HEK293 (cell line): ENCODE measurements around the gene CEBPZ.
"Not testable (repeated sequence)": the region's sequence is repeated elsewhere in the genome, so short reads cannot be mapped to it uniquely, and the experiment has no call there.

Source experiments
- CTCF ChIA-PET: fragments of 350-600 bp; formaldehyde crosslinking; extraction: SDS; loops from one replicate; lab custom pipeline; 2021; ENCODE audit warnings: antibody characterized with exemption; lab: Yijun Ruan, JAX
- POLR2A ChIA-PET: fragments of 300-600 bp; formaldehyde crosslinking; extraction: SDS; loops from one replicate; lab custom pipeline; 2020; ENCODE audit warnings: antibody characterized with exemption, inconsistent platforms; lab: Yijun Ruan, JAX
- H3K27ac ChIP-seq: fragments of 200-500 bp; sonication (Bioruptor generic); 2 replicates; pipeline ENCODE4 v1.5.1; 2014; ENCODE audit warnings: low read depth, low read length, control low read depth, inconsistent platforms; ENCODE audit errors: extremely low read depth
- H3K36me3 ChIP-seq, 2 experiments: fragments of 200-500 bp in 1 of 2; sonication (Bioruptor generic) in 1 of 2; 1 replicate in 1 of 2; 2 replicates in 1 of 2; pipeline ENCODE4 v1.5.1; 2014 to 2017; ENCODE audit warnings: inconsistent platforms in 2 of 2, low read length in 2 of 2; ENCODE audit not compliant: control insufficient read depth in 2 of 2, insufficient read depth in 1 of 2
- H3K4me1 ChIP-seq: fragments of 200-500 bp; sonication (Bioruptor generic); 2 replicates; pipeline ENCODE4 v1.5.1; 2014; ENCODE audit warnings: mild to moderate bottlenecking, low read length, inconsistent platforms; ENCODE audit not compliant: control insufficient read depth, insufficient read depth
- H3K4me3 ChIP-seq: 2 replicates; pipeline ENCODE4 v1.5.1; 2011; ENCODE audit warnings: low read depth, mild to moderate bottlenecking, control low read depth, low read length, moderate library complexity
- H3K9me3 ChIP-seq: fragments of 200-500 bp; sonication (Bioruptor generic); 2 replicates; pipeline ENCODE4 v1.5.1; 2014; ENCODE audit warnings: low read depth, low read length, inconsistent platforms; ENCODE audit not compliant: control insufficient read depth, insufficient read depth
- KLF1 ChIP-seq: fragments of 450-650 bp; formaldehyde crosslinking; IDR thresholded peaks from 2 replicates; pipeline ENCODE4 v1.5.1; 2016; ENCODE audit warnings: missing biosample characterization, missing genetic modification characterization
- KLF7 ChIP-seq: fragments of 450-650 bp; formaldehyde crosslinking; IDR thresholded peaks from 2 replicates; pipeline ENCODE4 v1.5.1; 2016; ENCODE audit warnings: missing biosample characterization, missing genetic modification characterization, borderline replicate concordance
- SCRT1 ChIP-seq: fragments of 450-650 bp; formaldehyde crosslinking; IDR thresholded peaks from 2 replicates; pipeline ENCODE4 v1.5.1; 2016; ENCODE audit warnings: missing biosample characterization, missing genetic modification characterization, borderline replicate concordance
- SCRT2 ChIP-seq: fragments of 450-650 bp; formaldehyde crosslinking; IDR thresholded peaks from 2 replicates; pipeline ENCODE4 v1.5.1; 2016; ENCODE audit warnings: missing biosample characterization, missing genetic modification characterization
- YY1 ChIP-seq: fragments of 450-650 bp; formaldehyde crosslinking; IDR thresholded peaks from 2 replicates; pipeline ENCODE4 v1.5.1; 2018; ENCODE audit warnings: missing biosample characterization, missing genetic modification characterization
- ZBTB21 ChIP-seq: fragments of 450-650 bp; formaldehyde crosslinking; IDR thresholded peaks from 2 replicates; pipeline ENCODE4 v1.5.1; 2017; ENCODE audit warnings: missing biosample characterization, missing genetic modification characterization
- ZFHX2 ChIP-seq: fragments of 450-650 bp; formaldehyde crosslinking; conservative IDR thresholded peaks from 2 replicates; pipeline ENCODE4 v1.5.1; 2016; ENCODE audit warnings: missing biosample characterization, missing genetic modification characterization
- ZFP37 ChIP-seq: fragments of 450-650 bp; formaldehyde crosslinking; IDR thresholded peaks from 2 replicates; pipeline ENCODE4 v1.5.1; 2016; ENCODE audit warnings: missing biosample characterization, missing genetic modification characterization
- ZNF174 ChIP-seq: fragments of 450-650 bp; formaldehyde crosslinking; IDR thresholded peaks from 2 replicates; pipeline ENCODE4 v1.5.0; 2017; ENCODE audit warnings: missing biosample characterization, mild to moderate bottlenecking, missing genetic modification characterization
- ZNF302 ChIP-seq: fragments of 450-650 bp; formaldehyde crosslinking; IDR thresholded peaks from 2 replicates; pipeline ENCODE4 v1.5.1; 2016; ENCODE audit warnings: missing biosample characterization, missing genetic modification characterization, low read depth
- ZNF404 ChIP-seq: fragments of 450-650 bp; formaldehyde crosslinking; IDR thresholded peaks from 2 replicates; pipeline ENCODE4 v1.5.1; 2017; ENCODE audit warnings: missing biosample characterization, missing genetic modification characterization
- ZNF433 ChIP-seq: fragments of 450-650 bp; formaldehyde crosslinking; IDR thresholded peaks from 2 replicates; pipeline ENCODE4 v1.5.1; 2016; ENCODE audit warnings: missing biosample characterization, missing genetic modification characterization, low read depth
- ZNF585B ChIP-seq: fragments of 450-650 bp; formaldehyde crosslinking; IDR thresholded peaks from 2 replicates; pipeline ENCODE4 v1.5.1; 2016; ENCODE audit warnings: missing biosample characterization, missing genetic modification characterization
- ZNF654 ChIP-seq: fragments of 450-650 bp; formaldehyde crosslinking; IDR thresholded peaks from 2 replicates; pipeline ENCODE4 v1.5.1; 2016; ENCODE audit warnings: low read depth, missing biosample characterization, missing genetic modification characterization
- ZNF843 ChIP-seq: fragments of 450-650 bp; formaldehyde crosslinking; IDR thresholded peaks from 2 replicates; pipeline ENCODE4 v1.5.1; 2016; ENCODE audit warnings: missing biosample characterization, missing genetic modification characterization
- ZSCAN23 ChIP-seq: fragments of 450-650 bp; formaldehyde crosslinking; IDR thresholded peaks from 2 replicates; pipeline ENCODE4 v1.5.1; 2016; ENCODE audit warnings: missing biosample characterization, missing genetic modification characterization
- TF ChIP-seq, protein P1 (sequence below): fragments of 450-650 bp; formaldehyde crosslinking; IDR thresholded peaks from 2 replicates; pipeline ENCODE4 v1.5.1; 2016; ENCODE audit warnings: missing biosample characterization, missing genetic modification characterization
- TF ChIP-seq, protein P2 (sequence below): fragments of 450-650 bp; formaldehyde crosslinking; IDR thresholded peaks from 2 replicates; pipeline ENCODE4 v1.5.1; 2016; ENCODE audit warnings: missing biosample characterization, missing genetic modification characterization, low read depth

Gene CEBPZ

GRCh38 chr2:37228788-37229187 is 2.6 kb downstream of the CEBPZ start:
- no peak overlapping the region for H3K27ac ChIP-seq
- peaks cover 5% of the 10 kb centered on the region; the same call in 1 of the 2 replicates for H3K4me1 ChIP-seq
- CTCF ChIA-PET: no interaction called here
- no peak overlapping the region for H3K4me3 ChIP-seq
- H3K9me3 ChIP-seq: no peaks in the 10 kb centered on the region
- H3K36me3 ChIP-seq: peaks cover 24 to 40% of the 10 kb centered on the region in 2 experiments; a peak in 2 of 3 replicates
- no peak for TF ChIP-seq ZNF433 (tag by site-specific recombination)
- no peak for TF ChIP-seq ZFHX2 (tag by site-specific recombination)
- no peak for TF ChIP-seq ZNF404 (tag by site-specific recombination)
- POLR2A ChIA-PET: no interaction called here

DNA sequence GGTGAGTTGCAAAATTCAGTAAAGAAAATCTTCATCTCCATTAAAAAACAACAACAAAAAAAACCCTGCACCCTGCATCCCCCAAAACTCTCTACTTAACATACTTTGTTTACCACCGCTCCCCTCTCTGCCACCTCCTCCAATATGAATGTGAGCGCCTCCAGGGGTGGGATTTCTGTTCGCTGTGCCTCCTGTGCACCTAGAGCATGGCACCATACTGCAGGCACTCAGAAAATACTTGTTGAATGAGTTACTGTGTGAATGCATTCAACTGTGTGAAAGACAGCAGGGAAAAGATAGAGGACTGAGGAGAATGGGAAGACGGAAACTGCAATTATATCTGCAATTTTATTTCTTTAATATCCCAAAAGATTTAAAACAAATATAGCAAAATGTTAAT is 4.5 kb downstream of the CEBPZ start:
- CTCF ChIA-PET: interaction anchor here (0.6 kb wide), 1 partner anchor 64 kb away, joined by 3 read pairs; no protein-coding TSS in a partner anchor
- H3K4me1 ChIP-seq: peaks cover 2% of the 10 kb centered on the region; the same call in 1 of the 2 replicates
- H3K36me3 ChIP-seq: peaks cover 38 to 58% of the 10 kb centered on the region in 2 experiments
- no peak overlapping the region for H3K4me3 ChIP-seq
- H3K9me3 ChIP-seq: no peaks in the 10 kb centered on the region
- H3K27ac ChIP-seq: no peak overlapping the region
- TF ChIP-seq SCRT2 (tag by site-specific recombination): peak; percentile 84
- TF ChIP-seq KLF1 (tag by site-specific recombination): no peak
- peak; percentile 85 for TF ChIP-seq SCRT1
- POLR2A ChIA-PET: no interaction called here

- H3K4me3 ChIP-seq, H3K4me1 ChIP-seq, CTCF ChIA-PET, H3K27ac ChIP-seq, POLR2A ChIA-PET, H3K9me3 ChIP-seq: not testable (repeated sequence)
- H3K36me3 ChIP-seq: peaks cover 54 to 75% of the 10 kb centered on the region in 2 experiments
Measured at GRCh38 chr2:37225129-37225528, 6.3 kb downstream of the CEBPZ start.

DNA sequence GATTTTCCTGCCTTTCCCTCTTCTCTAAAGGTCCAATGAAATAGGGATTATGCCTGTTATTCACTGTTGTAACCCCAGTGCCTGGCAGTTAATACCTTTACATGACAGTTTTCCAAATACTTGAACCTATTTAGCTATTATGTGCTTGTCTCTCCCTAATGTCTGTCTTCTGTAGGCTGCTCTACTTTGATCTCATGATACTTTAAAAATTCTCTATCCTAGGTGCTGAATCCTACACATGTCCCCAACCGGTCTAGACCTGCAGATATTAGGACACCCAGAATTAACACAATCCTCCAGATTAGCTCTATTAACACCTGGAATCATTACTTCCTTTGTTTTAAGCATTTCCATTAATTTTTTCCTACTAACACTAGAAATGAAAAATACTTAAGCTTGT is 7.3 kb downstream of the CEBPZ start:
- TF ChIP-seq ZNF843 (tag by site-specific recombination): no peak
- TF ChIP-seq, protein P1, sequence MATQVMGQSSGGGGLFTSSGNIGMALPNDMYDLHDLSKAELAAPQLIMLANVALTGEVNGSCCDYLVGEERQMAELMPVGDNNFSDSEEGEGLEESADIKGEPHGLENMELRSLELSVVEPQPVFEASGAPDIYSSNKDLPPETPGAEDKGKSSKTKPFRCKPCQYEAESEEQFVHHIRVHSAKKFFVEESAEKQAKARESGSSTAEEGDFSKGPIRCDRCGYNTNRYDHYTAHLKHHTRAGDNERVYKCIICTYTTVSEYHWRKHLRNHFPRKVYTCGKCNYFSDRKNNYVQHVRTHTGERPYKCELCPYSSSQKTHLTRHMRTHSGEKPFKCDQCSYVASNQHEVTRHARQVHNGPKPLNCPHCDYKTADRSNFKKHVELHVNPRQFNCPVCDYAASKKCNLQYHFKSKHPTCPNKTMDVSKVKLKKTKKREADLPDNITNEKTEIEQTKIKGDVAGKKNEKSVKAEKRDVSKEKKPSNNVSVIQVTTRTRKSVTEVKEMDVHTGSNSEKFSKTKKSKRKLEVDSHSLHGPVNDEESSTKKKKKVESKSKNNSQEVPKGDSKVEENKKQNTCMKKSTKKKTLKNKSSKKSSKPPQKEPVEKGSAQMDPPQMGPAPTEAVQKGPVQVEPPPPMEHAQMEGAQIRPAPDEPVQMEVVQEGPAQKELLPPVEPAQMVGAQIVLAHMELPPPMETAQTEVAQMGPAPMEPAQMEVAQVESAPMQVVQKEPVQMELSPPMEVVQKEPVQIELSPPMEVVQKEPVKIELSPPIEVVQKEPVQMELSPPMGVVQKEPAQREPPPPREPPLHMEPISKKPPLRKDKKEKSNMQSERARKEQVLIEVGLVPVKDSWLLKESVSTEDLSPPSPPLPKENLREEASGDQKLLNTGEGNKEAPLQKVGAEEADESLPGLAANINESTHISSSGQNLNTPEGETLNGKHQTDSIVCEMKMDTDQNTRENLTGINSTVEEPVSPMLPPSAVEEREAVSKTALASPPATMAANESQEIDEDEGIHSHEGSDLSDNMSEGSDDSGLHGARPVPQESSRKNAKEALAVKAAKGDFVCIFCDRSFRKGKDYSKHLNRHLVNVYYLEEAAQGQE (tag by site-specific recombination): peak; percentile 86
- Histone ChIP-seq H3K36me3 (peaks cover 63 to 79% of the 10 kb centered on the region in 2 experiments), H3K9me3 (no peaks in the 10 kb centered on the region), H3K27ac (no peak overlapping the region), H3K4me3 (no peak overlapping the region), H3K4me1 (no peaks in the 10 kb centered on the region; the same call in 1 of the 2 replicates)
- ChIA-PET CTCF (interaction anchor here (0.6 to 1.6 kb wide), 2 partner anchors 667 to 1801 kb away, joined by 3 to 4 read pairs; no protein-coding TSS in a partner anchor), POLR2A (no interaction called here)

- H3K27ac ChIP-seq: no peak overlapping the region
- H3K4me1 ChIP-seq: no peaks in the 10 kb centered on the region; the same call in 1 of the 2 replicates
- POLR2A ChIA-PET: interaction anchor here (1.4 kb wide), 2 partner anchors 9 to 12 kb away, joined by 4 to 5 read pairs; partner anchors contain the start of genes CEBPZ and NDUFAF7
- CTCF ChIA-PET: interaction anchor here (0.6 to 1.6 kb wide), 4 partner anchors 11 to 668 kb away, joined by 3 to 4 read pairs (median 3); no protein-coding TSS in a partner anchor
- no peaks in the 10 kb centered on the region for H3K9me3 ChIP-seq
- no peak overlapping the region for H3K4me3 ChIP-seq
- H3K36me3 ChIP-seq: peaks cover 65 to 81% of the 10 kb centered on the region in 2 experiments
- TF ChIP-seq ZNF654 (tag by site-specific recombination) (no peak), ZNF174 (tag by site-specific recombination) (no peak), ZNF302 (no peak), ZNF585B (tag by site-specific recombination) (no peak), ZFP37 (tag by site-specific recombination) (no peak), ZBTB21 (no peak), ZSCAN23 (tag by site-specific recombination) (no peak), KLF7 (tag by site-specific recombination) (no peak), YY1 (tag by site-specific recombination) (no peak)
- TF ChIP-seq, protein P2, sequence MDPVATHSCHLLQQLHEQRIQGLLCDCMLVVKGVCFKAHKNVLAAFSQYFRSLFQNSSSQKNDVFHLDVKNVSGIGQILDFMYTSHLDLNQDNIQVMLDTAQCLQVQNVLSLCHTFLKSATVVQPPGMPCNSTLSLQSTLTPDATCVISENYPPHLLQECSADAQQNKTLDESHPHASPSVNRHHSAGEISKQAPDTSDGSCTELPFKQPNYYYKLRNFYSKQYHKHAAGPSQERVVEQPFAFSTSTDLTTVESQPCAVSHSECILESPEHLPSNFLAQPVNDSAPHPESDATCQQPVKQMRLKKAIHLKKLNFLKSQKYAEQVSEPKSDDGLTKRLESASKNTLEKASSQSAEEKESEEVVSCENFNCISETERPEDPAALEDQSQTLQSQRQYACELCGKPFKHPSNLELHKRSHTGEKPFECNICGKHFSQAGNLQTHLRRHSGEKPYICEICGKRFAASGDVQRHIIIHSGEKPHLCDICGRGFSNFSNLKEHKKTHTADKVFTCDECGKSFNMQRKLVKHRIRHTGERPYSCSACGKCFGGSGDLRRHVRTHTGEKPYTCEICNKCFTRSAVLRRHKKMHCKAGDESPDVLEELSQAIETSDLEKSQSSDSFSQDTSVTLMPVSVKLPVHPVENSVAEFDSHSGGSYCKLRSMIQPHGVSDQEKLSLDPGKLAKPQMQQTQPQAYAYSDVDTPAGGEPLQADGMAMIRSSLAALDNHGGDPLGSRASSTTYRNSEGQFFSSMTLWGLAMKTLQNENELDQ (tag by site-specific recombination): no peak
Measured at GRCh38 chr2:37223131-37223530, 8.3 kb downstream of the CEBPZ start.
